Stomach (tissue), 9 donors: ENCODE measurements around the gene NFATC4. TPM values are rescaled to one million over a fixed set of nuclear protein-coding genes. Genes with fewer than 3 reads are reported as not detected.

Source experiments
- DNase-seq, 2 donors: peaks; one replicate each; pipeline versions ENCODE4 v3.0.0 to v3.0.0-alpha.2; 2013 to 2019
- H3K27ac ChIP-seq, 5 donors: fragments of 200-600 bp in 4 of 5; sonication (generic) in 4 of 5; one replicate each; pipeline ENCODE4 v1.5.1; 2013 to 2019; ENCODE audit warnings: mild to moderate bottlenecking in 1 of 5, moderate library complexity in 1 of 5
- H3K27me3 ChIP-seq, 3 donors: fragments of 200-600 bp; sonication (generic); one replicate each; pipeline ENCODE4 v1.5.1; 2017 to 2019; ENCODE audit warnings: mixed run types in 1 of 3
- H3K36me3 ChIP-seq, 4 donors: fragments of 200-600 bp; sonication (generic); 1 replicate in 3 of 4; 2 replicates in 1 of 4; pipeline ENCODE4 v1.5.1; 2016 to 2019
- H3K4me1 ChIP-seq, 4 donors: fragments of 200-600 bp; sonication (generic); one replicate each; pipeline ENCODE4 v1.5.1; 2016 to 2019
- H3K4me3 ChIP-seq, 4 donors: fragments of 200-600 bp; sonication (generic) in 3 of 4; one replicate each; pipeline ENCODE4 v1.5.1; 2016 to 2019; ENCODE audit warnings: mild to moderate bottlenecking in 1 of 4
- H3K9me3 ChIP-seq, 4 donors: fragments of 200-600 bp; sonication (generic); one replicate each; pipeline ENCODE4 v1.5.1; 2016 to 2019
- CTCF ChIP-seq, 7 experiments: fragments of 450-650 bp in 4 of 7; fragments of 200-600 bp in 3 of 7; sonication (generic) in 3 of 7; IDR thresholded peaks; one replicate each; pipeline ENCODE4 v1.5.1; 2016 to 2019; ENCODE audit warnings: antibody characterized with exemption in 7 of 7, control low read depth in 2 of 7, mild to moderate bottlenecking in 1 of 7
- EP300 ChIP-seq: sonication (generic); formaldehyde crosslinking; IDR thresholded peaks from one replicate; pipeline ENCODE4 v1.6.1; 2017; ENCODE audit warnings: antibody characterized with exemption
- POLR2A ChIP-seq, 4 donors: fragments of 450-650 bp; IDR thresholded peaks; one replicate each; pipeline ENCODE4 v1.6.1; 2016; ENCODE audit warnings: antibody characterized with exemption in 4 of 4, control low read depth in 2 of 4, mild to moderate bottlenecking in 1 of 4, moderate library complexity in 1 of 4
- POLR2AphosphoS5 ChIP-seq, 3 donors: sonication (generic); formaldehyde crosslinking; IDR thresholded peaks; one replicate each; pipeline ENCODE4 v1.6.1; 2016; ENCODE audit warnings: antibody characterized with exemption in 3 of 3
- WGBS, 5 donors: extraction: QIAGEN DNeasy Blood & Tissue Kit in 3 of 5; methylation state at CpG; one replicate each; pipeline versions ENCODE4 v1.1.5 to v1.1.7; 2013 to 2018; 5-methylcytosine and 5-hydroxymethylcytosine counted together
- intact Hi-C: fragments of 100-400 bp; cut with DNase I; formaldehyde crosslinking; loops from one replicate; pipeline ENCODE4 v1.15.1; 2023; ENCODE audit warnings: low total_unique reads
- polyA plus RNA-seq, 3 donors: library from polyadenylated mRNA; stranded (reverse); fragments of 200-250 nt; gene quantifications; one replicate each; pipeline ENCODE4 v1.2.3, GENCODE V29; 2013
- total RNA-seq, 5 donors: library from RNA; depleted of rRNA; stranded (reverse); fragments of >200 nt; gene quantifications; one replicate each; pipeline versions ENCODE4 v1.1.0 to v1.2.3, GENCODE V29; 2014 to 2016
- donor health status: healthy with polysubstance abuse.
- donor health status: Bipolar disorder and iron deficiency.
- donor health status: healthy.

NFATC4 gene
- total and polyA plus RNA-seq, 8 donors: 20.1 to 119 (median 57.9) TPM

GRCh38 chr14:24411443-24412389 lies 43.7 kb downstream of the NFATC4 start:
- Histone ChIP-seq H3K9me3 (no peaks in the 10 kb centered on the region), H3K27me3 (no peaks in the 10 kb centered on the region), H3K27ac (no peak overlapping the region), H3K4me3 (no peak overlapping the region), H3K4me1 (peaks cover 0 to 8% (median 6%) of the 10 kb centered on the region in 4 donors), H3K36me3 (peaks cover 0 to 88% (median 73%) of the 10 kb centered on the region in 4 donors)
- no peak for TF ChIP-seq EP300
- TF ChIP-seq CTCF (IDR thresholded peaks at IDR 0.05): peak in 5 of 7 experiments; percentile 68 to 79 (median 69)
- no peak for TF ChIP-seq POLR2A (IDR thresholded peaks at IDR 0.05)
- peak in 1 of 3 donors; percentile 21 for TF ChIP-seq POLR2AphosphoS5 (IDR thresholded peaks at IDR 0.05)
- 67 to 73% (median 69%) methylated on average over 15 to 16 of the region's 16 CpGs for WGBS, 5 donors
- peak; percentile 52 to 76 for DNase-seq
- intact Hi-C loops: no loop called here

- peaks cover 0 to 71% (median 56%) of the 10 kb centered on the region in 4 donors for H3K36me3 ChIP-seq
- 90 to 100% (median 97%) methylated on average over 1 of the region's 1 CpG for WGBS, 5 donors
Observed at GRCh38 chr14:24414077-24414476, 46.1 kb downstream of the NFATC4 start.

GRCh38 chr14:24414732-24415420 lies 46.9 kb downstream of the NFATC4 start:
- no peak for TF ChIP-seq POLR2A (IDR thresholded peaks at IDR 0.05)
- TF ChIP-seq POLR2AphosphoS5 (IDR thresholded peaks at IDR 0.05): no peak
- no peak for TF ChIP-seq EP300
- no peak for TF ChIP-seq CTCF (IDR thresholded peaks at IDR 0.05)
- intact Hi-C loops: loop anchor here (5.0 kb wide), 1 partner anchor 48 kb away; the partner anchor contains the start of gene NFATC4
- no peak overlapping the region for H3K27ac ChIP-seq
- peaks cover 0 to 25% (median 19%) of the 10 kb centered on the region in 4 donors for H3K4me1 ChIP-seq
- H3K9me3 ChIP-seq: no peaks in the 10 kb centered on the region
- H3K27me3 ChIP-seq: no peaks in the 10 kb centered on the region
- peaks cover 0 to 63% (median 48%) of the 10 kb centered on the region in 4 donors for H3K36me3 ChIP-seq
- no peak overlapping the region for H3K4me3 ChIP-seq
- no peak for DNase-seq
- WGBS, 5 donors: 86 to 95% (median 91%) methylated on average over 14 to 15 of the region's 15 CpGs

More at GRCh38 chr14:24414077-24414476, 46.1 kb downstream of the NFATC4 start:
- peaks cover 0 to 22% (median 15%) of the 10 kb centered on the region in 4 donors for H3K4me1 ChIP-seq
- TF ChIP-seq EP300 (no peak), CTCF (IDR thresholded peaks at IDR 0.05) (no peak), POLR2AphosphoS5 (IDR thresholded peaks at IDR 0.05) (no peak), POLR2A (IDR thresholded peaks at IDR 0.05) (no peak)
- H3K9me3 ChIP-seq: no peaks in the 10 kb centered on the region
- intact Hi-C loops: no loop called here
- no peak for DNase-seq
- no peak overlapping the region for H3K27ac ChIP-seq
- no peaks in the 10 kb centered on the region for H3K27me3 ChIP-seq
- no peak overlapping the region for H3K4me3 ChIP-seq
